MG63 (cell line): Measurements from ENCODE around the gene CNN2. TPM values are rescaled to one million over a fixed set of nuclear protein-coding genes. Genes with fewer than 3 reads are reported as not detected.

ENCODE experiments used
- DNase-seq: peaks from one replicate; pipeline ENCODE4 v3.0.0-alpha.2; 2020
- H3K27me3 ChIP-seq: fragments of 250-450 bp; sonication (Bioruptor Pico); 2 replicates; pipeline ENCODE4 v1.5.1; 2020; ENCODE audit warnings: mild to moderate bottlenecking, moderate library complexity
- H3K36me3 ChIP-seq: fragments of 250-450 bp; sonication (Bioruptor Pico); 2 replicates; pipeline ENCODE4 v1.5.1; 2020; ENCODE audit warnings: mild to moderate bottlenecking, moderate library complexity
- H3K4me3 ChIP-seq: fragments of 250-450 bp; sonication (Bioruptor Pico); 2 replicates; pipeline ENCODE4 v1.5.1; 2020; ENCODE audit warnings: mild to moderate bottlenecking, moderate library complexity
- H3K9me3 ChIP-seq: fragments of 250-450 bp; sonication (Bioruptor Pico); 2 replicates; pipeline ENCODE4 v1.5.1; 2020; ENCODE audit warnings: mild to moderate bottlenecking, moderate library complexity
- total RNA-seq: library from RNA; depleted of rRNA; stranded (reverse); fragments of >200 nt; shearing (Covaris generic); gene quantifications from 2 replicates; pipeline ENCODE4 v1.2.3, GENCODE V29; 2014; ENCODE audit warnings: low replicate concordance

CNN2 gene
- total RNA-seq, 1 experiment from 2014 or later: 84.9 TPM

DNA sequence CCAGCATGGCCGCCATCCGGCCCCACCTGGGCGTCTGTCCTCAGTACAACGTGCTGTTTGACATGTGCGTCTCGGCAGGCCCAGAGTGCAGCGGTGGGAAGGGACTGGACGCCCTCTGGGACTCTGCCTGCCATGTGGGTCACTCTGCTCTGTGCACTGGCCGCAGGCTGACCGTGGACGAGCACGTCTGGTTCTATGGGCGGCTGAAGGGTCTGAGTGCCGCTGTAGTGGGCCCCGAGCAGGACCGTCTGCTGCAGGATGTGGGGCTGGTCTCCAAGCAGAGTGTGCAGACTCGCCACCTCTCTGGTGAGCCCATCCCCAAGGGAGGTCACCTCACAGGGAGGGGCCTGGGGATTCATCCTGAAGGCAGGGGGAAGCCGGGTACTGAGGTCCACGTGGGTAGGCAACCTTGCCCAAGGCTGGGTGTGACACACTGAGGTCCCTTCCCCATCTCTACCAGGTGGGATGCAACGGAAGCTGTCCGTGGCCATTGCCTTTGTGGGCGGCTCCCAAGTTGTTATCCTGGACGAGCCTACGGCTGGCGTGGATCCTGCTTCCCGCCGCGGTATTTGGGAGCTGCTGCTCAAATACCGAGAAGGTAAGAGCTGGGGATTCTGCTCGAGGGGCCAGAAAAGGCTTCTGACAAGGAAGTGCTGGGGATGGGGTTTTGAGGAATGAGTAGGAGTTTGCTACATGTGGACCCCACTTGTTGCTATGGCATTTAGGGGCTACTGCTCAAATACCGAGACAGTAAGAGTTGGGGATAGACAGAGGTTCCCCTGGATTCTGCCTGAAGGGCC is 24.8 kb downstream of the CNN2 start:
- Histone ChIP-seq H3K4me3 (no peak overlapping the region), H3K9me3 (no peaks in the 10 kb centered on the region), H3K36me3 (no peaks in the 10 kb centered on the region), H3K27me3 (no peaks in the 10 kb centered on the region)
- DNase-seq: no peak

GRCh38 chr19:1051791-1052190 is 25.4 kb downstream of the CNN2 start:
- DNase-seq: no peak
- no peaks in the 10 kb centered on the region for H3K36me3 ChIP-seq
- no peaks in the 10 kb centered on the region for H3K27me3 ChIP-seq
- no peaks in the 10 kb centered on the region for H3K9me3 ChIP-seq
- no peak overlapping the region for H3K4me3 ChIP-seq

GRCh38 chr19:1052349-1052975 is 26.1 kb downstream of the CNN2 start:
- Histone ChIP-seq H3K9me3 (no peaks in the 10 kb centered on the region), H3K36me3 (no peaks in the 10 kb centered on the region), H3K27me3 (no peaks in the 10 kb centered on the region), H3K4me3 (no peak overlapping the region)
- DNase-seq: no peak

GRCh38 chr19:1053176-1054101 is 27.0 kb downstream of the CNN2 start:
- H3K9me3 ChIP-seq: no peaks in the 10 kb centered on the region
- no peaks in the 10 kb centered on the region for H3K27me3 ChIP-seq
- no peak for DNase-seq
- no peak overlapping the region for H3K4me3 ChIP-seq
- no peaks in the 10 kb centered on the region for H3K36me3 ChIP-seq

DNA sequence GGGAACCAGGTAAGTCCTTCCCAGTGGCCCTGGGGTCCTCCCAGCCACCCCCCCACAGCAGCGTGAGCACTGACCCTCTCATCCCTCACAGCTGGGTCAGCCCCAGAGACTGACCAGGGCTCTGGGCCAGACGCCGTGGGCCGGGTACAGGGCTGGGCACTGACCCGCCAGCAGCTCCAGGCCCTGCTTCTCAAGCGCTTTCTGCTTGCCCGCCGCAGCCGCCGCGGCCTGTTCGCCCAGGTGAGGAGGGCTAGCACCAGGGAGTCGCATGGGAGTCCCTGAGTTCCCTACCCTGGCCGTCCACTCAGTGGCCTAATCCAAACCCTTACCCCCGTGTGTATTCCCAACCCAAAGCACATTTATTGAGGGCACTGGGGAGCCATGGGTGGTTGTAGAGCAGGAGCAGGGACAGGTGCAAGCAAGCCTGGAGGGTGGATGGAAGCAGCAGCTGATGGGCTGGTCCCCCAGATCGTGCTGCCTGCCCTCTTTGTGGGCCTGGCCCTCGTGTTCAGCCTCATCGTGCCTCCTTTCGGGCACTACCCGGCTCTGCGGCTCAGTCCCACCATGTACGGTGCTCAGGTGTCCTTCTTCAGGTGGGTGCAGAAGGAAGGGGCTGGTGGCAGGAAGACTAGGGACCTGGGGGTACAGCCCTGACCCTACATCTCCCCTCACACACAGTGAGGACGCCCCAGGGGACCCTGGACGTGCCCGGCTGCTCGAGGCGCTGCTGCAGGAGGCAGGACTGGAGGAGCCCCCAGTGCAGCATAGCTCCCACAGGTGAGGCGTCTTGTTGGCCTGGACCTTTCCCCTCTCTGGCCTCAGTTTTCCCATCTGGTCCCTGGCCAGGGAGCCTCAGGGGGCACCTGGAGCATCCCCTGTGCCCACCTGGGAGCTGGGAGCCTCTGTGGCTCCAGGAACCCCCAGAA is 28.0 kb downstream of the CNN2 start:
- no peaks in the 10 kb centered on the region for H3K9me3 ChIP-seq

GRCh38 chr19:1055028-1055425 is 28.6 kb downstream of the CNN2 start:
- Histone ChIP-seq H3K36me3 (no peaks in the 10 kb centered on the region), H3K4me3 (no peak overlapping the region), H3K9me3 (no peaks in the 10 kb centered on the region), H3K27me3 (no peaks in the 10 kb centered on the region)
- no peak for DNase-seq

More for the DNA sequence above, 28.0 kb downstream of the CNN2 start:
- Histone ChIP-seq H3K36me3 (no peaks in the 10 kb centered on the region), H3K4me3 (no peak overlapping the region), H3K27me3 (no peaks in the 10 kb centered on the region)
- no peak for DNase-seq

- H3K9me3 ChIP-seq: no peaks in the 10 kb centered on the region
- H3K36me3 ChIP-seq: no peaks in the 10 kb centered on the region
- no peaks in the 10 kb centered on the region for H3K27me3 ChIP-seq
Observed at GRCh38 chr19:1055886-1056620, 29.6 kb downstream of the CNN2 start.

DNA sequence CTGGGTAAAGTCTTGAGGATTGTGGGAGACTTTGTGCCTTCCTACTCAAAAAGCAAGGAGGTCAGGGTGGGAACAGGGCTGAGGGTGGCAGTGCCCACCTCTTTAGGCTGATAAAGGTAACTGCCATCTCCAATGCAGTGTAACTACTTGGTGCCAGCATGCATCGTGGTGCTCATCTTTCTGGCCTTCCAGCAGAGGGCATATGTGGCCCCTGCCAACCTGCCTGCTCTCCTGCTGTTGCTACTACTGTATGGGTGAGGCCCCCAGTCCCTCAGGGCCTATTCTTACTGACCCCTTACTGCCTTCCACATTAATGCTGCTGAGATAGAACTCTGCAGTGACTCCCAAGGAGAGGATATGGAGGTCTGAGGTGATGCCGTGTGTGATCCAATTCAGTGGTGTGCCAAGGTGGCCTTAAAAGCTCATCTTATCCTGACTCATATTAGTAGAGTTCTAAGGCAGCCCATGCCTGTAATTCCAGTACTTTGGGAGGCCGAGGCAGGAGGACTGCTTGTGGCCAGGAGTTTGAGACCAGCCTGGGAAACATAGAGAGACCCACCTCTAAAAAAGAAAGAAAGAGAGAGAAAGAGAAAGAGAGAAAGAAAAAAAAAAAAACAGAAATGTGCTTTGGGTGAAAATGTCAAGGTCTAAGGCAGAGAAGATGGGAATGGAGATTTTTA is 30.9 kb downstream of the CNN2 start:
- Histone ChIP-seq H3K36me3 (no peaks in the 10 kb centered on the region), H3K27me3 (no peaks in the 10 kb centered on the region), H3K4me3 (no peak overlapping the region), H3K9me3 (no peaks in the 10 kb centered on the region)
- peak; percentile 42 for DNase-seq

More at GRCh38 chr19:1055886-1056620, 29.6 kb downstream of the CNN2 start:
- DNase-seq: no peak
- H3K4me3 ChIP-seq: no peak overlapping the region

- H3K9me3 ChIP-seq: no peaks in the 10 kb centered on the region
- no peaks in the 10 kb centered on the region for H3K27me3 ChIP-seq
- no peak for DNase-seq
Observed at GRCh38 chr19:1058112-1058511, 31.7 kb downstream of the CNN2 start.

GRCh38 chr19:1060689-1061088 is 34.3 kb downstream of the CNN2 start:
- no peak for DNase-seq
- Histone ChIP-seq H3K27me3 (no peaks in the 10 kb centered on the region), H3K9me3 (no peaks in the 10 kb centered on the region), H3K36me3 (no peaks in the 10 kb centered on the region), H3K4me3 (no peak overlapping the region)

More at GRCh38 chr19:1058112-1058511, 31.7 kb downstream of the CNN2 start:
- Histone ChIP-seq H3K4me3 (no peak overlapping the region), H3K36me3 (no peaks in the 10 kb centered on the region)

DNA sequence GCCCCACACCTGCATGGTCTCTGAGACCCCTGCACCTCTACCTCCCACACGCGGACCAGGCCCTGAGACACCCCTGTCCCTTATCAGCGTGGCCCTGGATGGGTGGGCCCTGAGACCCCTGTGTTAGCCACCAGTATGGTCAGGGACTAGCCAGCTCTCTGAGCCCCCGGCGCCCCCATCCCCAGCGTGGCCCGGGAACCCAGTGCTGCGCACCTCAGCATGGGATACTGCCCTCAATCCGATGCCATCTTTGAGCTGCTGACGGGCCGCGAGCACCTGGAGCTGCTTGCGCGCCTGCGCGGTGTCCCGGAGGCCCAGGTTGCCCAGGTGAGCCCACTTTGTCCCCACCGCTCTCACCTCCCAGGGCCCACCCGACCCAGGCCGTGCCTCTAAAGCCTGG is 35.6 kb downstream of the CNN2 start:
- Histone ChIP-seq H3K4me3 (no peak overlapping the region), H3K27me3 (no peaks in the 10 kb centered on the region), H3K36me3 (no peaks in the 10 kb centered on the region), H3K9me3 (no peaks in the 10 kb centered on the region)
- no peak for DNase-seq

DNA sequence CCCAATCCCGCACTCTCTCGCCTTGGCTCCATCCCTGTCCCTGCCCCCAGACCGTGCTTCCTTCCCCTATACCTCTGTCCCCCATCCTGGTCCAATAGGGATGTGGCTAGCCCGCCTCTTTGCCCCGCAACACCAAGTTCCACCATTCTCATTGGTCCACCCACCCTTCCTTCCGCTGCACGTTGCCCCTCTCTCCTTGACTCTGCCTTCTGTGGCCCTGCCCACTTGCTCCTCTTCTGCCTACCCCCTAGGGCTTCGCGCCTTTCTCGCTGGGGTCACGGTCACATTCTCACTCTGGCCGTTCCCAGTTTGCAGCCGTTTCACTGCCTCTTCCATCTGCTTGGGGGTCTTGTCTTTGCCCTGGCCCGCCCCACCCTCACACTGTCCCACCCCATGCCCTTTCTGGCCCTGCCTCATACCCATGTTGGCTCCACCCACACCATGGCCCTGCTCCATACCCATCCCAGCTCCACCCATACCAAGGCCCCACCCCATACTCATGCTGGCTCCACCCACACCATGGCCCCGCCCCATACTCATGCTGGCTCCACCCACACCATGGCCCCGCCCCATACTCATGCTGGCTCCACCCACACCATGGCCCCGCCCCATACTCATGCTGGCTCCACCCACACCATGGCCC is 36.1 kb downstream of the CNN2 start:
- Histone ChIP-seq H3K4me3 (no peak overlapping the region), H3K27me3 (no peaks in the 10 kb centered on the region), H3K36me3 (no peaks in the 10 kb centered on the region), H3K9me3 (no peaks in the 10 kb centered on the region)
- no peak for DNase-seq

- Histone ChIP-seq H3K9me3 (no peaks in the 10 kb centered on the region), H3K36me3 (no peaks in the 10 kb centered on the region), H3K27me3 (no peaks in the 10 kb centered on the region), H3K4me3 (no peak overlapping the region)
- peak; percentile 20 for DNase-seq
Observed at GRCh38 chr19:1063030-1063908, 36.9 kb downstream of the CNN2 start.
